ENCODE data around the gene EMSY. TPM values are rescaled to one million over a fixed set of nuclear protein-coding genes. Genes with fewer than 3 reads are reported as not detected.

EMSY gene
- polyA plus RNA-seq, 1 of the 3 experiments (the other 2 are of a cell fraction): 11.1 TPM

DNA sequence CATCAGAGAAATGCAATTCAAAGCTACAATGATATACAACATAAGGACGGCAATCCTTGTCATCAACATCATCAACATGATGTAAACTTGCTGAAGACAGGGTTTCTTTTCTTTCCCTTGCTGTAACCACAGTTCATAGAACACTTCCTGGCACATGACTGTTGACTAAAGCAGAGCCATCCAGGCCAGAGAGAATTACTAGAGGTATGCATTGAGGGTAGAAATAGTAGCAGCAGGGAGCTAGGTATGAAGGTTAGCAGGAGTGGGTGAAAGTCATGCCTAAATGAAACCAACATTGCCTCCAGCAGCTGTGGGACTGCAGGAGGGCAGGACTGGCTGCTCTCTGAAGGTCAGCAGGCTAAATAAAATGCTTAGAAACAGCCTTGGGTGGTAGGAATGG, 122.0 kb downstream of the EMSY start:
- Histone ChIP-seq H3K4me3 (ENCODE audit: low read depth in 2 of 2, low read length in 1 of 2) (no peak overlapping the region), H3F3A (replicated peaks; ENCODE audit: insufficient read depth) (no peaks in the 10 kb centered on the region), H3K36me3 (replicated peaks in 1 of 2; ENCODE audit: control insufficient read depth in 1 of 2, insufficient read depth in 2 of 2, low read length in 1 of 2) (no peaks in the 10 kb centered on the region), H3K27ac (ENCODE audit: low read depth in 2 of 2, low read length in 1 of 2) (no peak overlapping the region), H4K20me1 (ENCODE audit: insufficient read depth) (no peaks in the 10 kb centered on the region), H3K4me2 (no peak overlapping the region), H2AFZ (ENCODE audit: low read depth) (no peak overlapping the region), H3K9me2 (no peaks in the 10 kb centered on the region), H3K79me2 (ENCODE audit: insufficient read depth) (no peaks in the 10 kb centered on the region), H3K27me3 (ENCODE audit: insufficient read depth) (no peaks in the 10 kb centered on the region), H3K9me3 (no peaks in the 10 kb centered on the region), H3K9ac (no peak overlapping the region), H3K4me1 (ENCODE audit: control insufficient read depth in 1 of 2, insufficient read depth in 2 of 2, low read depth in 1 of 2, low read length in 1 of 2) (no peaks in the 10 kb centered on the region)
- no peak for TF ChIP-seq CHD2 (IDR thresholded peaks at IDR 0.05; ENCODE audit: low read length, partially characterized antibody)
- TF ChIP-seq EP300 (IDR thresholded peaks at IDR 0.05; ENCODE audit: borderline replicate concordance in 1 of 2, low read depth in 1 of 2, low read length in 1 of 2): no peak
- TF ChIP-seq NRF1 (IDR thresholded peaks at IDR 0.05; ENCODE audit: low read depth, low read length): no peak
- TF ChIP-seq EZH2phosphoT487 (IDR thresholded peaks at IDR 0.05; ENCODE audit: borderline replicate concordance, low read depth): no peak
- no peak for TF ChIP-seq RFX5 (IDR thresholded peaks at IDR 0.05; ENCODE audit: low read length)
- TF ChIP-seq FOXJ3 (CRISPR knock-in tag; IDR thresholded peaks at IDR 0.05): no peak
- no peak for TF ChIP-seq FOSL2 (IDR thresholded peaks at IDR 0.05; ENCODE audit: borderline replicate concordance, low read depth)
- TF ChIP-seq JUND (IDR thresholded peaks at IDR 0.05): no peak
- TF ChIP-seq ELF1 (IDR thresholded peaks at IDR 0.05): no peak
- TF ChIP-seq, protein P1, sequence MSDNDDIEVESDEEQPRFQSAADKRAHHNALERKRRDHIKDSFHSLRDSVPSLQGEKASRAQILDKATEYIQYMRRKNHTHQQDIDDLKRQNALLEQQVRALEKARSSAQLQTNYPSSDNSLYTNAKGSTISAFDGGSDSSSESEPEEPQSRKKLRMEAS (IDR thresholded peaks at IDR 0.05; ENCODE audit: low read depth): no peak
- TF ChIP-seq SMC3 (IDR thresholded peaks at IDR 0.05; ENCODE audit: low read depth, low read length): no peak
- TF ChIP-seq, protein P2, sequence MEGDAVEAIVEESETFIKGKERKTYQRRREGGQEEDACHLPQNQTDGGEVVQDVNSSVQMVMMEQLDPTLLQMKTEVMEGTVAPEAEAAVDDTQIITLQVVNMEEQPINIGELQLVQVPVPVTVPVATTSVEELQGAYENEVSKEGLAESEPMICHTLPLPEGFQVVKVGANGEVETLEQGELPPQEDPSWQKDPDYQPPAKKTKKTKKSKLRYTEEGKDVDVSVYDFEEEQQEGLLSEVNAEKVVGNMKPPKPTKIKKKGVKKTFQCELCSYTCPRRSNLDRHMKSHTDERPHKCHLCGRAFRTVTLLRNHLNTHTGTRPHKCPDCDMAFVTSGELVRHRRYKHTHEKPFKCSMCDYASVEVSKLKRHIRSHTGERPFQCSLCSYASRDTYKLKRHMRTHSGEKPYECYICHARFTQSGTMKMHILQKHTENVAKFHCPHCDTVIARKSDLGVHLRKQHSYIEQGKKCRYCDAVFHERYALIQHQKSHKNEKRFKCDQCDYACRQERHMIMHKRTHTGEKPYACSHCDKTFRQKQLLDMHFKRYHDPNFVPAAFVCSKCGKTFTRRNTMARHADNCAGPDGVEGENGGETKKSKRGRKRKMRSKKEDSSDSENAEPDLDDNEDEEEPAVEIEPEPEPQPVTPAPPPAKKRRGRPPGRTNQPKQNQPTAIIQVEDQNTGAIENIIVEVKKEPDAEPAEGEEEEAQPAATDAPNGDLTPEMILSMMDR (IDR thresholded peaks at IDR 0.05): no peak
- no peak for TF ChIP-seq POLR2AphosphoS5 (IDR thresholded peaks at IDR 0.05; ENCODE audit: low read depth, low read length)
- DNase-seq: no peak
- ChIA-PET CTCF (interaction anchor here (1.4 kb wide), 1 partner anchor 24 kb away, joined by 3 read pairs; no protein-coding TSS in a partner anchor), POLR2A (no interaction called here)
- WGBS (ENCODE audit: low lambda C conversion rate): 0% methylated on average over 1 of the region's 1 CpG

DNA sequence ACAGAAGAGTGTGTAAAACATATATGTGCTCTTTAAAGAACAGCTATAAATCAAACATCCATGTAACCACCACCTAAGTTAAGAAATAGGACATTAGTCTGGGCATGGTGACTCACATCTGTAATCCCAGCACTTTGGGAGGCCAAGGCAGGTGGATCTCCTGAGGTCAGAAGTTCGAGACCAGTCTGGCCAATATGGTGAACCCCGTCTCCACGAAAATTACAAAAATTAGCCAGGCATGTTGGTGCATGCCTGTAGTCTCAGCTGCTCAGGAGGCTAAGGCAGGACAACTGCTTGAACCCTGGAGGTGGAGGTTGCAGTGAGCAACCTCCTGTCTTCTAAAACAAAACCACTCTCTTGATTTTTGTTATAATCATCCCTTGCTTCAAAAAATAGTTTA, 122.4 kb downstream of the EMSY start:
- H3K36me3 ChIP-seq (replicated peaks in 1 of 2; ENCODE audit: control insufficient read depth in 1 of 2, insufficient read depth in 2 of 2, low read length in 1 of 2): no peaks in the 10 kb centered on the region
- H3K79me2 ChIP-seq (ENCODE audit: insufficient read depth): no peaks in the 10 kb centered on the region
- no peak overlapping the region for H3K27ac ChIP-seq (ENCODE audit: low read depth in 2 of 2, low read length in 1 of 2)
- no peaks in the 10 kb centered on the region for H4K20me1 ChIP-seq (ENCODE audit: insufficient read depth)
- H3F3A ChIP-seq (replicated peaks; ENCODE audit: insufficient read depth): no peaks in the 10 kb centered on the region
- no peaks in the 10 kb centered on the region for H3K4me1 ChIP-seq (ENCODE audit: control insufficient read depth in 1 of 2, insufficient read depth in 2 of 2, low read depth in 1 of 2, low read length in 1 of 2)
- no peak overlapping the region for H3K9ac ChIP-seq
- no peak overlapping the region for H3K4me2 ChIP-seq
- no peaks in the 10 kb centered on the region for H3K27me3 ChIP-seq (ENCODE audit: insufficient read depth)
- H3K9me3 ChIP-seq: no peaks in the 10 kb centered on the region
- ChIA-PET POLR2A (no interaction called here), CTCF (interaction anchor here (1.4 kb wide), 1 partner anchor 24 kb away, joined by 3 read pairs; no protein-coding TSS in a partner anchor)
- no peak overlapping the region for H3K4me3 ChIP-seq (ENCODE audit: low read depth in 2 of 2, low read length in 1 of 2)
- no peak overlapping the region for H2AFZ ChIP-seq (ENCODE audit: low read depth)
- WGBS (ENCODE audit: low lambda C conversion rate): 85% methylated on average over 3 of the region's 3 CpGs
- TF ChIP-seq RFX5 (IDR thresholded peaks at IDR 0.05; ENCODE audit: low read length) (no peak), GABPA (IDR thresholded peaks at IDR 0.05; ENCODE audit: low read depth) (no peak), FOXJ3 (CRISPR knock-in tag; IDR thresholded peaks at IDR 0.05) (no peak), FOXM1 (IDR thresholded peaks at IDR 0.05; ENCODE audit: low read depth) (no peak), RXRA (IDR thresholded peaks at IDR 0.05; ENCODE audit: borderline replicate concordance, low read depth) (no peak), FOSL2 (IDR thresholded peaks at IDR 0.05; ENCODE audit: borderline replicate concordance, low read depth) (no peak), NFIC (IDR thresholded peaks at IDR 0.05; ENCODE audit: borderline replicate concordance) (no peak), TCF12 (IDR thresholded peaks at IDR 0.05) (no peak)
- TF ChIP-seq, protein P3, sequence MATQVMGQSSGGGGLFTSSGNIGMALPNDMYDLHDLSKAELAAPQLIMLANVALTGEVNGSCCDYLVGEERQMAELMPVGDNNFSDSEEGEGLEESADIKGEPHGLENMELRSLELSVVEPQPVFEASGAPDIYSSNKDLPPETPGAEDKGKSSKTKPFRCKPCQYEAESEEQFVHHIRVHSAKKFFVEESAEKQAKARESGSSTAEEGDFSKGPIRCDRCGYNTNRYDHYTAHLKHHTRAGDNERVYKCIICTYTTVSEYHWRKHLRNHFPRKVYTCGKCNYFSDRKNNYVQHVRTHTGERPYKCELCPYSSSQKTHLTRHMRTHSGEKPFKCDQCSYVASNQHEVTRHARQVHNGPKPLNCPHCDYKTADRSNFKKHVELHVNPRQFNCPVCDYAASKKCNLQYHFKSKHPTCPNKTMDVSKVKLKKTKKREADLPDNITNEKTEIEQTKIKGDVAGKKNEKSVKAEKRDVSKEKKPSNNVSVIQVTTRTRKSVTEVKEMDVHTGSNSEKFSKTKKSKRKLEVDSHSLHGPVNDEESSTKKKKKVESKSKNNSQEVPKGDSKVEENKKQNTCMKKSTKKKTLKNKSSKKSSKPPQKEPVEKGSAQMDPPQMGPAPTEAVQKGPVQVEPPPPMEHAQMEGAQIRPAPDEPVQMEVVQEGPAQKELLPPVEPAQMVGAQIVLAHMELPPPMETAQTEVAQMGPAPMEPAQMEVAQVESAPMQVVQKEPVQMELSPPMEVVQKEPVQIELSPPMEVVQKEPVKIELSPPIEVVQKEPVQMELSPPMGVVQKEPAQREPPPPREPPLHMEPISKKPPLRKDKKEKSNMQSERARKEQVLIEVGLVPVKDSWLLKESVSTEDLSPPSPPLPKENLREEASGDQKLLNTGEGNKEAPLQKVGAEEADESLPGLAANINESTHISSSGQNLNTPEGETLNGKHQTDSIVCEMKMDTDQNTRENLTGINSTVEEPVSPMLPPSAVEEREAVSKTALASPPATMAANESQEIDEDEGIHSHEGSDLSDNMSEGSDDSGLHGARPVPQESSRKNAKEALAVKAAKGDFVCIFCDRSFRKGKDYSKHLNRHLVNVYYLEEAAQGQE (IDR thresholded peaks at IDR 0.05; ENCODE audit: low read depth, low read length): no peak
- TF ChIP-seq, protein P4, sequence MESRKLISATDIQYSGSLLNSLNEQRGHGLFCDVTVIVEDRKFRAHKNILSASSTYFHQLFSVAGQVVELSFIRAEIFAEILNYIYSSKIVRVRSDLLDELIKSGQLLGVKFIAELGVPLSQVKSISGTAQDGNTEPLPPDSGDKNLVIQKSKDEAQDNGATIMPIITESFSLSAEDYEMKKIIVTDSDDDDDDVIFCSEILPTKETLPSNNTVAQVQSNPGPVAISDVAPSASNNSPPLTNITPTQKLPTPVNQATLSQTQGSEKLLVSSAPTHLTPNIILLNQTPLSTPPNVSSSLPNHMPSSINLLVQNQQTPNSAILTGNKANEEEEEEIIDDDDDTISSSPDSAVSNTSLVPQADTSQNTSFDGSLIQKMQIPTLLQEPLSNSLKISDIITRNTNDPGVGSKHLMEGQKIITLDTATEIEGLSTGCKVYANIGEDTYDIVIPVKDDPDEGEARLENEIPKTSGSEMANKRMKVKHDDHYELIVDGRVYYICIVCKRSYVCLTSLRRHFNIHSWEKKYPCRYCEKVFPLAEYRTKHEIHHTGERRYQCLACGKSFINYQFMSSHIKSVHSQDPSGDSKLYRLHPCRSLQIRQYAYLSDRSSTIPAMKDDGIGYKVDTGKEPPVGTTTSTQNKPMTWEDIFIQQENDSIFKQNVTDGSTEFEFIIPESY (IDR thresholded peaks at IDR 0.05; ENCODE audit: borderline replicate concordance, low read depth): no peak
- no peaks in the 10 kb centered on the region for H3K9me2 ChIP-seq
- DNase-seq: no peak

Data from SK-N-SH (cell line).